ENCODE measurements around the gene ZNF554. TPM values are rescaled to one million over a fixed set of nuclear protein-coding genes. Genes with fewer than 3 reads are reported as not detected.

The ZNF554 gene
- total RNA-seq, 4 donors from 2014 or later: 2.4 to 7.0 (median 3.0) TPM

DNA sequence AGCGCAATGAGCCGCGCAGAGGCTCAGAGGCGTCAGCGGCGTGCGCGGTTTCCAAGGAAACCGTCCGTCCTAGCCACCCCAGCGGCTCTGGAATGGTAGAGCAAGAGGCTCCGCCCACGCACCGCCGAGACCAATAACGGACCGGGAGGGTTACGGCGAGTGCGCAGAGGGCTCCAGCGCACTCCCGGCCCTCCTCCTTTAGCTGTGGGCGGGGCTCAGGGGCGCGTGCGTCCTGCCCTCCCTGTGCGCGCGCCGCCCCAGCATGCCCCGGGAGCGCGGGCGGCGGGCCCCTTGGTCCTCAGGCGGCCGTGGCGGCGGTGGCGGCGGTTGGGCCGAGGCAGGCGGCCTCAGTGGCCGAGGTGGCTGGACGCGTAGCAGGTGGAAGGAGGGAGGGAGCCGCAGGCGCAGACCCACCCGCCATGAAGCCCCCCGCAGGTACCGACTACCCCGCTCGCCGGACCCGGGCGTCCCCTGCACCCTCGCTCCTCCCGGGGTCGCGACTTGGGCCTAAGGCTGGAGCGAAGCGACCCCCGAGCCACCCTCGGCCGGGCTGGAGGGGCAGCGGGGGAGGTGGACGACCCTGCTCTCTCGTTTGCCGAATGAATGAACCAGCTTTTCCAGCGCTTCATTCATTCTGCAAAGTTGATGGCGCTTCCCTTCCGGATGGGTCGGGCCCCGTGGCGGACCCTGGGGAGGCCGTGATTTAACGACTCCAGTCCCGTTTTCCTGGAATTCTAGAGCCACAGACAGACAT lies 34.2 kb upstream of the ZNF554 start, which contains the start of gene THOP1:
TSS of gene THOP1 (plus strand) at position 260 of the 754 bp plus-strand sequence. CDS start at position 420, 160 bp downstream.
- TF ChIP-seq, protein P1, sequence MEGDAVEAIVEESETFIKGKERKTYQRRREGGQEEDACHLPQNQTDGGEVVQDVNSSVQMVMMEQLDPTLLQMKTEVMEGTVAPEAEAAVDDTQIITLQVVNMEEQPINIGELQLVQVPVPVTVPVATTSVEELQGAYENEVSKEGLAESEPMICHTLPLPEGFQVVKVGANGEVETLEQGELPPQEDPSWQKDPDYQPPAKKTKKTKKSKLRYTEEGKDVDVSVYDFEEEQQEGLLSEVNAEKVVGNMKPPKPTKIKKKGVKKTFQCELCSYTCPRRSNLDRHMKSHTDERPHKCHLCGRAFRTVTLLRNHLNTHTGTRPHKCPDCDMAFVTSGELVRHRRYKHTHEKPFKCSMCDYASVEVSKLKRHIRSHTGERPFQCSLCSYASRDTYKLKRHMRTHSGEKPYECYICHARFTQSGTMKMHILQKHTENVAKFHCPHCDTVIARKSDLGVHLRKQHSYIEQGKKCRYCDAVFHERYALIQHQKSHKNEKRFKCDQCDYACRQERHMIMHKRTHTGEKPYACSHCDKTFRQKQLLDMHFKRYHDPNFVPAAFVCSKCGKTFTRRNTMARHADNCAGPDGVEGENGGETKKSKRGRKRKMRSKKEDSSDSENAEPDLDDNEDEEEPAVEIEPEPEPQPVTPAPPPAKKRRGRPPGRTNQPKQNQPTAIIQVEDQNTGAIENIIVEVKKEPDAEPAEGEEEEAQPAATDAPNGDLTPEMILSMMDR (IDR thresholded peaks at IDR 0.05; ENCODE audit: low read depth): no peak

DNA sequence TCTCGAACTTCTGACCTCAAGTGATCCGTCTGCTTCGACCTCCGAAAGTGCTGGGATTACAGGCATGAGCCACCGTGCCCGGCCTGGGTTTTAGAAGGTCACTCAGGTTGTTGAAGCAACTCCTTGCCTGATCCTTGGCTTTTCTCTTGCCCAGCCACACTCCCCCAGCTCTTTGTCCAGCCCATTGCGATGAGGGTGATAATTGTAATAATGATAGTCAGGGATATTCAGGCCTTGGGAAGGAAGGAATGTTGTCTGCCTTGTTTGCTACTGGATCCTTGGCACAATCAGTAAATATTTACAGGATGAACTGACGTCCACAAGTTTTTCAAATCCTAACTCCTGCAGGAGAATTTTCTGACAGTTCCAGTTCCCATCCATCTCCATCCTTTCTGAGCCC lies 32.6 kb upstream of the ZNF554 start:
- TF ChIP-seq, protein P1 (IDR thresholded peaks at IDR 0.05; ENCODE audit: low read depth): no peak

DNA sequence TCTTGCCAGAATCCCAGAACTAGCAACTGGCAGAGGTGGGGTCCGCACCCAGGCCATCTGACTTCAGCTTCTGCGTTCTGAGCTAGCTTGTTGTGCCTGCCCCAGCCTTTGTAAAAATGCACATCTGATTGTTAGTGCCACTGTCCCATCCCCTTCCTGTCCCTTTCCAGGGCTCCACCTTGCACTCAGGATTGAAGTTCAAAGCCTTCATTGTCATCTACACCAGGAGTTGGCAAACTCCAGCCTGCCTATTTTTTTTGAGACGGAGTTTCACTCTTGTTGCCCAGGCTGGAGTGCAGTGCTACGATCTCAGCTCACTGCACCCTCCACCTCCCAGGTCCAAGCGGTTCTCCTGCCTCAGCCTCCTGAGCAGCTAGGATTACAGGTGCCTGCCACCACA lies 31.4 kb upstream of the ZNF554 start:
- TF ChIP-seq, protein P1 (IDR thresholded peaks at IDR 0.05; ENCODE audit: low read depth): no peak

DNA sequence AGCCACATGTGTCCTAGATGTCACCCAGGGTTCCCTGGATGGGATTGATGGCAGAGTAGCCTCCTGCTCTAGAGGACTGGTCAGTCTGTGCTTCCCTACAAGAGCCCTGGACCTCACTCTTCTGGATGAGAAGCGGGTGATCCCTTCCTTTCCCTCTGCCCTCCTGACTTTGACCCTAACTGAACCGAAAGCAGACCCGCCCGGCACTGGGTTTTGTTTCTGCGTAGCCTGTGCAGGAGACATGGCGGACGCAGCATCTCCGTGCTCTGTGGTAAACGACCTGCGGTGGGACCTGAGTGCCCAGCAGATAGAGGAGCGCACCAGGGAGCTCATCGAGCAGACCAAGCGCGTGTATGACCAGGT lies 29.5 kb upstream of the ZNF554 start:
- TF ChIP-seq, protein P1 (IDR thresholded peaks at IDR 0.05; ENCODE audit: low read depth): no peak

DNA sequence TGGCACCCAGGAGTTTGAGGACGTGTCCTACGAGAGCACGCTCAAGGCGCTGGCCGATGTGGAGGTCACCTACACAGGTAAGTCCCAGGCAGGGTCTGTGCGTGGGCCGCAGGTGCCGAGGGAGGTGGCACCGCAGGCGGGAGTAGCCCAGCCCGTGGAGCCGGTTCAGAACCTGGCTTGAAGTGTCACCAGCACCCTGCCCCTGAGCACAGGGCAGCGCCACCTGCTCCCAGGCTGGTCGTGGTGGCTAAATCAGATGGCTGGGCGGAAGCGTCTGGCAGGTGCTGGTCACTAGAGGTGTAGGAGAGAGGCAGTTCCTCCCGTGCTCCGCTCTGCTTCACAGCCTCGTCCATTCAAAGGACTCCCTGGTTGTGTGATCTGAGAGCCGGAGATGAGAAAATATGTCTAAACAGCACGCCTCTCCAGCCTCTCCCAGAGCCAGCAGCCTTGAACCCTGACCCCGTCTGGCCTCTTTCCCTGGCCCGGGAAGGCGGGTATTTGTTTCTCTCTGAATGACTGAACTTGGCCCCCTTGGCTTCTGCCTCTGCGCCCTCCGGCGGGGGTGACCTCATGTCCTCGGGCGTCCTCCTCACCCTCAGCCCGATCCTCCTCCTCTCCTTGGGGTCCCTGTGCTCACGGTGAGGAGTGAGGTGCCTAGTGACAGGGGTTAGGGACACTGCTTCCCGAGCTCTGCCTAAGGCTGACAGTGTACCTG lies 29.0 kb upstream of the ZNF554 start:
- TF ChIP-seq, protein P1 (IDR thresholded peaks at IDR 0.05; ENCODE audit: low read depth): no peak

DNA sequence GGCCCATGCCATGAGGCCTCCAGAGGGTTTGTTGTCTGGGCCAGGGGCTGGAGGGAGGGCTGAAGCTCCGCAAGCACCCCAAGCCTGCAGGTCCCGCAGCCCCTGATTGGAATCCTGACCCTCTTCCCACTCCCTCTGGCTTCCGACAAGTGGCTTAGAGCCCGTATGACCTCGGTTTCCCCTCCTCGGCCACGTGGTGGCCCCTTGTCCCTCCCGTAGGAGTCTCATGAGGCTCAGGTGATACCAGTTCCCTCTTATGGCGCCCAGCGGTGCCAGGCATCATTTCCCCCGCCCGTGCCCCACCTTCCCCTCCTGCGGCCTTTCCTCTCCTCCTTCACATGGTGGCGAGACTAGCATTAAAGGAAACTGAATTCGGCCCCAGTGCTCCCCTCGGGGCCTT lies 28.2 kb upstream of the ZNF554 start:
- TF ChIP-seq, protein P1 (IDR thresholded peaks at IDR 0.05; ENCODE audit: low read depth): no peak

DNA sequence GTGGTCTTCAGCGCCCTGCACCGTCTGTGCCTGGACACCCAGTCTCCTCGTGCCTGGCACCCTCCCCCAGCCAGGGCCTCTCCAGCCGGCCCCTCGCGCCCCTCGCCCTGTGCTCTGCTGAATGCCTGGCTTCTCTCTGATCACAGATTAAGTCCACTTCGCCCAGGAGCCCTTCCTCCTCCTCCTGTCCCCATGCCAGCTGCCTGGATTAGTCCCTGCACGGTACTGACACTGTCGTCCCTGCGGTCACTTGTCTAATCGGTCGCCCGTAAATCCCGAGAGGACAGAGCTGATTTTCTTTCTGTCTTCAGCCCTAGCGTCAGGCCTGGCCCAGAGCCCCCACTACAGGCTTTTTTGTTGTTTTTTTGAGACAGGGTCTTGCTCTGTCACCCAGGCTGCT lies 27.8 kb upstream of the ZNF554 start:
- TF ChIP-seq, protein P1 (IDR thresholded peaks at IDR 0.05; ENCODE audit: low read depth): no peak

Measured in subcutaneous adipose tissue (tissue), 4 donors.